SKM-1 (cell line): Measurements from ENCODE around the gene MS4A15.
"Not testable (repeated sequence)": the region's sequence is repeated elsewhere in the genome, so short reads cannot be mapped to it uniquely, and the experiment has no call there.

ENCODE experiments used
- DNase-seq: peaks from one replicate; lab custom pipeline; 2025; ENCODE audit not compliant: unreplicated experiment; lab: John Stamatoyannopoulos, UW

Gene MS4A15, protein sequence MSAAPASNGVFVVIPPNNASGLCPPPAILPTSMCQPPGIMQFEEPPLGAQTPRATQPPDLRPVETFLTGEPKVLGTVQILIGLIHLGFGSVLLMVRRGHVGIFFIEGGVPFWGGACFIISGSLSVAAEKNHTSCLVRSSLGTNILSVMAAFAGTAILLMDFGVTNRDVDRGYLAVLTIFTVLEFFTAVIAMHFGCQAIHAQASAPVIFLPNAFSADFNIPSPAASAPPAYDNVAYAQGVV

DNA sequence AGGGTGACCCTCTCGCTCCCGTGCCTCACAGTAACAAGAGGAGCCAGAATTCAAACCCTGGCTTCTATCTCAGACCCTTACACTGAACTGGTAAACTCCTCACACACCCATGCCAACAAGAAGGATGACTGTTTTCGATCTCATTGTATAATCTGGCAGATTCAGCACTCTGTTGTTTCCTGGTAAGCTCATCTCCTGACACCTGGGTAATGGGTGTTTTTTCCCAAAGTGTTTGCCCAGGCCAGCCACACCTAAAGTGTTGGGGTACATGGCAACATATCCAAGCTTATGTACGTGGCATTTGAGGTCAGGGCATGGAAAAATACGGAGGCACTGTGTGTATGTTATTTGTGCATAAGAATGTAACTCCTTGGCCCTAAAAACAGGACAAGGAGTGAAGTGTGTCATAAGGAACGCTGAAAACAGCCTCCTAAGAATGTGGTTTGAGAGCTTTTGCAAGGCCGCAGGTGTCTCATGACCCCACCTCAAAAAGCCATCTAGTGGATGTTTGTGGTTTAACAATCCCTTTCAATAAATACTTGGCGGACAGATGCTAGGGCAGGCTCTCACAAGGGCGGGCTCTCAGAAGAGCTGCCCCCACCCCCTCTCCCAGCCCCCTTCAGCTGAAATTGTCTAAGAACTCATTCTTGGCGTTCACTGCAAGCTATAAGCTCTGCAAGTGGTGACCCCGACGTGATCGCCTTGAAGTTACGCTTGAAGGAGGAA, at the start of gene MS4A15:
Gene MS4A15, plus strand, starts transcription at position 561 of the 726 bp plus-strand sequence. CDS start 6,867 bp downstream, outside the sequence.
- DNase-seq, result peak; percentile 5

GRCh38 chr11:60706931-60707330, 49.7 kb upstream of the MS4A15 start:
- DNase-seq, result no peak

GRCh38 chr11:60710482-60710881, 46.2 kb upstream of the MS4A15 start:
- no peak for DNase-seq

DNA sequence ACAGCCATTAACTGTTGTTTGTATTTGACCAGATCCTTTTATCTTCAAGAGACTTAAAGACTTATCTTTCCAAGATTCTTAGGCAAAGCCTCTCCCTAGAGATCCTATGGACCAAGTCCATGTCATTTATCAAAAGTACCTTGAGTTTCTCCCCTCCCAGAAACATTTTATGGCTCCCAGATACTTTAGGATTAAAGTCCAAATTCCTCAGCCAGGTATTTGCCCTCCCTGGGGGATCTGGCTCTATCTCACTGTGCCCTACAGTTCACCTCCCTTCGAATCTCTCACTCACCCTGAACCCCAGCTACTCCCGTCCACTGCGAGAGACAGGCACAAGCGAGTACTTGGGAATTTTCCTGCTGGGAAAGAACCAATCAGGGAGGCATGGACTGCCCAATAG, 45.4 kb upstream of the MS4A15 start:
- DNase-seq, result no peak

GRCh38 chr11:60713423-60713822, 43.2 kb upstream of the MS4A15 start:
- not testable (repeated sequence) for DNase-seq

GRCh38 chr11:60717956-60718355, 38.7 kb upstream of the MS4A15 start:
- no peak for DNase-seq

DNA sequence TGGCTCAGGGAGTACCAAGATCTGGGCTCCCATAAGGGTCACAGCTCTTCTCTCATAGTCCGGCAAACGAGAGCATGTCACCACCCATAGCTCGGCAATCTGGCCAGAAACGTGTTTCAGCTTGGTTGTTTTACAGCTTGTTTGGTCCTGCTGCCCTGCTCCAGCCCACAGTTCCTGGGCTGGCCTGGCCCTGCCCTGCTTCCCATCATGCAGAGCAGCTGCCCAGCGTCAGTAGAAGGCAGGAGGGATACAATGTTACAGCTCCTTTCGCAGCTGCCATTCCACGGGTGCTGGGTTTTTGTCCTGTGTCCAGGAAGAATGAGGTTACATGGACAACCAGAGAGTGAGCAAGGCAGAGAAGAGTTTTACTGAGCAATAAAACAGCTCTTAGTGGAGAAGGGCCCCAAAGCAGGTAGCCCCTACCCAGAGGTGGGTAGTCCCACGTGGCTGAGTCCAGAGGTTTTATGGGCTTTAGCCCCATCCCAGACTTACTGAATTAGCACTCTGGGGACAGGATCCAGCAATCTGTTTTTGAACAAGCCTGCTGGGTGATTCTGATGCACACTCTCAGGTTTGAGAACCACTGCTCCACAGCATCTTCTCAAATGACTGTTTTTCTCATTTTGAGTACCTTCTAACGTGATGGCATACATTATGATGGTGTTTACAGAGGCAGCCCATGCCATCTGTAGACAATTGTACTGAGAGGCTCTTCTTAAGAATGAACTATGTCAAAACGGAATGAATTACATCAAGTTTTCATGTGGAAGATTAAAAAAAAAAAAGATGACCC, 37.9 kb upstream of the MS4A15 start:
- no peak for DNase-seq

- DNase-seq, result no peak
Observed at GRCh38 chr11:60719391-60719790, 37.3 kb upstream of the MS4A15 start.

DNA sequence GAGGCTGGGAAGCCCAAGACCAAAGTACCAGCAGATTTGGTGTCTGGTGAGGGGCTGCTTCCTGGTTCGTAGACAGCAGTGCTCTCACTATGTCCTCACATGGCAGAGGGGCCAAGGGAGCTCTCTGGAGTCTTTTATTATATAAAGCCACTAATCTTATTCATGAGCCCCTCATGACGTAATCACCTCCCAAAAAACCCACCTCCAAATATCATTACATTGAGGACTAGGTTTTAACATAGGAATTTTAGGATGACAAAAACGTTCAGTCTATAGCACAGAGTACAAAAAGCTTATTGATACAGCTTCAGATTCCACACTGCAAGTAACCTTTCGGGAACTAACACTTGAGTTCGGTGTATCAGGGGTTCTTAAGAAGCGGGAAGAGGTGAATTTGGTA, 36.2 kb upstream of the MS4A15 start:
- no peak for DNase-seq

DNA sequence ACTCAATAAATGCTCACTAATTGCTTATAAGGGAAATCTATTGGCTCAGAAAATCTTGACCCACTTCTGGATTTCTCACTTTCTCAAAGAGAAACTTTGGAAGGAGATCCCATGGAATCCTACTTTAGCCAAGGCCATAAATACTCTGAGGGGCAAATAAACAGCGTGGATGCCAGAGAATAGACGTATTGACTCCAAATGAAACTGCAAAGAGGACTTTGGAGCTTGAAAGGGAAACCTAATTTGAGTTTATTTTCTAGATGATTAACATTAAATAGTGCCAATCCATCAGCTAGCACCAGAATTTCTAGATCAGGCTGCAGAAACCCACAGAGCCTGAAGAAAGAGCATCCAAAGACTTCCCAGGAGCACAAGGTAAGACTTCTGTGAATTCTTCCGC, 32.2 kb upstream of the MS4A15 start, which contains the start of gene MS4A18:
Gene MS4A18, plus strand, starts transcription at position 301 of the 400 bp plus-strand sequence.
- DNase-seq, result no peak

DNA sequence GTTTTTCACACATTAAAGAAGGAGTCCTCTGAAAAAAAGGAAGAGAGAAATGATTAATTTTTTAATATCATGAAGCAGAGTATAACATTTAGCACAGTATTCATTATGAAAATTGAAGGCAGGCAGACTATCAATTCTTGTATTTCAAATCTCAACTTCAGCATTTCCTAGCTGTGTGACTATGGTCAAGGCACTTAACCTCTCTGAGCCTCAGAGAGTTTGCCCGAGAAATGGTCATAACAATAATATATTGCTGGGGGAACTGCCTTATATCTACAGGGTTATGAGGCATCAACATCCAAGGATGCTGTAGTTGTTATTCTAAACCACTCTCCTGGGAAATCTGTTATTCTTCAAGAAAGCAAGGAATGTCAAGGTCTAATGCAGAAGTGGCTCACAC, 31.1 kb upstream of the MS4A15 start:
- DNase-seq, result no peak

DNA sequence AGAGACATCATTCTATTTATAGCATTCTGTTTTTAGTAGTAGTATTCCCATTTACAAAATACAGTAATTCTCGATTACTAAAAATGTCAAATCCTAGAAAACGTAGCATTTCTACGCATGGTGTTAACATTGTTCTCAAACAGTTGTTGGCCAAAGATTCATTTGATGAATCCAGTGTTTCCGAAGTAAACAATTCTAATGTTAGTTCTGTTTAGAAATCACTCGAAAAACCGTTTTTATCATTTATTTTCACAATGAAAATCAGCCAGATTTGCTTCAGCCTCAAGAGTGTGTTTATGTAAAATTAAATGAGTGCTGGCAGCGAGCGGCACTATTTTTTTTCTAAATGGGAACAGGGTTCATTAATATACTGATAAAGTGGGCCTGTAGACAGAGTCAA, 25.1 kb upstream of the MS4A15 start:
- DNase-seq, result no peak

GRCh38 chr11:60734279-60734678, 22.4 kb upstream of the MS4A15 start:
- no peak for DNase-seq

- DNase-seq, result no peak
Observed at GRCh38 chr11:60739114-60739513, 17.6 kb upstream of the MS4A15 start.

DNA sequence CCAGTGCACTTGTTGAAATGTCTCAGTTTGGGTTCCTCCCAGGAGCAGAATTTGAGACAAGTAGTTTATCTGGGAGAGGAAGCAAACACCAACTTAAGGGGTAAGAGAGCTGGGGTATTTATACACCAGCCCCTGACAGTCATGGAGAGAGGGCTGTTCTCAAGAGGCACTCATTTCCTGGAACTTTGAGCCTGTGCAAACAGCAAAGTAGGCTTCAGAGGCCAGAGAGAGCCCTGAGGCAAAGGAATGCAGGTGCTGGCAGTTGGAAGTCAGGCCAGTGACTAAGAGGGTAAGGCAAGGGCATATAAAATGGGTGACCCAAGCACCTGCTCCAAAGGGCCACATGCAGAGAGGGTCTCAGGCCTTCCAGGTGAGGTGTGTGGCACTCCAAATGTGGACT, 16.1 kb upstream of the MS4A15 start:
- DNase-seq, result no peak

GRCh38 chr11:60741421-60741820, 15.2 kb upstream of the MS4A15 start:
- no peak for DNase-seq

- no peak for DNase-seq
Observed at GRCh38 chr11:60743058-60743457, 13.6 kb upstream of the MS4A15 start.

- DNase-seq, result no peak
Observed at GRCh38 chr11:60744114-60744513, 12.6 kb upstream of the MS4A15 start.

DNA sequence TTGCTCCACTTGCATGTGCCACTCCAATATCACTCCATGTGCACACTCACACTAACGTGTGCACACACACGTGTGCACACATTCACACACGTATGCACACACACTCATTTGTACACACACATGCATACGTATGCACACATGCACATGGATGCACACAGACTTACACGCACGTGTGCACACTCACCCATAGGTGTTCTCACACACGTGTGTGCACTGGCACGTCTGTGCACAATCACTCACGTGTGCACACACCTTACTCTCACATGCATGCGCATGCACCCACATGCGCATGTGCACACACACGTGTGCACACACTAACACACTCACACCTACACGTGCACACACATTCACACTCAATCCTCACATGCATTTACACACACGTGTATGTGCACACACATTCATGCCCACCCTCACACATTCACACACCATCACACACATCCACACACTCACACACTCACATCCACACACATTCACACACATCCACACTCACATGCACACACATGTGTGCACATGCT, 9.3 kb upstream of the MS4A15 start:
- DNase-seq, result no peak

GRCh38 chr11:60748225-60748624, 8.4 kb upstream of the MS4A15 start:
- no peak for DNase-seq

DNA sequence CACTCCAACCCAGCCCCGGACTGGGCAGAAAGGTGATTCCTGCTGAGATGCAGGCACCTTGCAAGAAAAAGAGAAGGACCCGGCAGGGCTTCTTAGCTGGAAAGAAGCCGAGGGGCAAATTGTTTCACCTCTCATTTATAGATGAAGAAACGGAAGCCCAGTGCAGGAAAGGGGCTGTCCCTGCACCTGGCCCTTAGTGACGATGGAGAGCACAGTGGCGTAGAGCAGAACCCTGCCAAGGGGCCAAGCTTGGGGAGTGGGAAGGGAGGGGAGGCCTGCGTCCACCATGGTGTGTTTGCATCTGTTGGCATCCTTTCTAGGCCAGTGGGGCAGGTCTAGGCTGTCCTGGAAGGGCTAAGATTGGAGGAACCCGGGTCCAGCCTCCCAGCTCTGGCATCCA, 7.8 kb upstream of the MS4A15 start:
- no peak for DNase-seq

- no peak for DNase-seq
Observed at GRCh38 chr11:60750911-60751310, 5.8 kb upstream of the MS4A15 start.
